Stomach (tissue), 4 donors: ENCODE results near the gene ANKRD36B.
"Not testable (repeated sequence)": the region's sequence is repeated elsewhere in the genome, so short reads cannot be mapped to it uniquely, and the experiment has no call there.

Experiments
- EP300 ChIP-seq: sonication (generic); formaldehyde crosslinking; IDR thresholded peaks from one replicate; pipeline ENCODE4 v1.6.1; 2017; ENCODE audit warnings: antibody characterized with exemption
- POLR2A ChIP-seq, 4 donors: fragments of 450-650 bp; IDR thresholded peaks; one replicate each; pipeline ENCODE4 v1.6.1; 2016; ENCODE audit warnings: antibody characterized with exemption in 4 of 4, control low read depth in 2 of 4, mild to moderate bottlenecking in 1 of 4, moderate library complexity in 1 of 4
- TF ChIP-seq, protein P1 (sequence below), 7 experiments: fragments of 450-650 bp in 4 of 7; fragments of 200-600 bp in 3 of 7; sonication (generic) in 3 of 7; IDR thresholded peaks; one replicate each; pipeline ENCODE4 v1.5.1; 2016 to 2019; ENCODE audit warnings: antibody characterized with exemption in 7 of 7, control low read depth in 2 of 7, mild to moderate bottlenecking in 1 of 7

DNA sequence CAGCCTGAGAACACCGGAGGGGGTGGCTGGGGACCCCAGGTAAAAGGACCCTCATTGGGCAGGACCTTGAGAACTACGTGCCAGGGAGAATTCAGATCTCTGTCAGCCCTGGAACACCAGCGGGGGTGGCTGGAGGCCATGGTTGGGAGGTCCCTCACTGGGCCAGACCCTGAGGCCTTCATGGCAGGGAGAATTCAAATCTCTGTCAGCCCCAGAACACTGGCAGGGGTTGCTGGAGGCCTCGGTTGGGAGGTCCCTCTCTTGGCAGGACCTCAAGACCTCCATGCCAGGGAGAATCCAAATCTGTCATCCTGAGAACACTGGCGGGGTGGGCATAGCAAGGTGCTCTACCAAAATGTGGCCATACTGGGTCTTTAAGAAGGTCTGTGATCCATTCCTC is 99.5 kb downstream of the ANKRD36B start:
- TF ChIP-seq, protein P1, sequence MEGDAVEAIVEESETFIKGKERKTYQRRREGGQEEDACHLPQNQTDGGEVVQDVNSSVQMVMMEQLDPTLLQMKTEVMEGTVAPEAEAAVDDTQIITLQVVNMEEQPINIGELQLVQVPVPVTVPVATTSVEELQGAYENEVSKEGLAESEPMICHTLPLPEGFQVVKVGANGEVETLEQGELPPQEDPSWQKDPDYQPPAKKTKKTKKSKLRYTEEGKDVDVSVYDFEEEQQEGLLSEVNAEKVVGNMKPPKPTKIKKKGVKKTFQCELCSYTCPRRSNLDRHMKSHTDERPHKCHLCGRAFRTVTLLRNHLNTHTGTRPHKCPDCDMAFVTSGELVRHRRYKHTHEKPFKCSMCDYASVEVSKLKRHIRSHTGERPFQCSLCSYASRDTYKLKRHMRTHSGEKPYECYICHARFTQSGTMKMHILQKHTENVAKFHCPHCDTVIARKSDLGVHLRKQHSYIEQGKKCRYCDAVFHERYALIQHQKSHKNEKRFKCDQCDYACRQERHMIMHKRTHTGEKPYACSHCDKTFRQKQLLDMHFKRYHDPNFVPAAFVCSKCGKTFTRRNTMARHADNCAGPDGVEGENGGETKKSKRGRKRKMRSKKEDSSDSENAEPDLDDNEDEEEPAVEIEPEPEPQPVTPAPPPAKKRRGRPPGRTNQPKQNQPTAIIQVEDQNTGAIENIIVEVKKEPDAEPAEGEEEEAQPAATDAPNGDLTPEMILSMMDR (IDR thresholded peaks at IDR 0.05): not testable (repeated sequence)
- not testable (repeated sequence) for TF ChIP-seq POLR2A (IDR thresholded peaks at IDR 0.05); EP300
